GM19468 (cell line): ENCODE results near the gene RNF167.

Experiments
- ATAC-seq: cut with Tn5 transposase; IDR thresholded peaks from one replicate; pipeline ENCODE4 v1.9.1; 2021; ENCODE audit warnings: mild to moderate bottlenecking, moderate library complexity, moderate number of reproducible peaks; ENCODE audit not compliant: unreplicated experiment; ENCODE audit errors: extremely low read depth

RNF167 gene

GRCh38 chr17:4950075-4950745, 10.1 kb downstream of the RNF167 start:
- ATAC-seq = no peak

GRCh38 chr17:4950746-4951204, 10.7 kb downstream of the RNF167 start, which contains the start of gene ENO3:
TSS of gene ENO3 (plus strand) at chr17:4951119. CDS start at chr17:4951830, 711 bp downstream.
- ATAC-seq = no peak

- ATAC-seq = no peak
Measured at GRCh38 chr17:4951486-4951885, 11.4 kb downstream of the RNF167 start.

GRCh38 chr17:4953451-4953961, 13.4 kb downstream of the RNF167 start:
- ATAC-seq = no peak

- no peak for ATAC-seq
Measured at GRCh38 chr17:4955091-4955490, 15.0 kb downstream of the RNF167 start.

GRCh38 chr17:4956493-4957061, 16.5 kb downstream of the RNF167 start:
- ATAC-seq = no peak

- no peak for ATAC-seq
Measured at GRCh38 chr17:4958102-4958501, 18.0 kb downstream of the RNF167 start.

GRCh38 chr17:4959261-4959965, 19.3 kb downstream of the RNF167 start:
- ATAC-seq = no peak

- no peak for ATAC-seq
Measured at GRCh38 chr17:4960279-4960922, 20.3 kb downstream of the RNF167 start.

- ATAC-seq = no peak
Measured at GRCh38 chr17:4965311-4965986, 25.4 kb downstream of the RNF167 start.

GRCh38 chr17:4966844-4967538, 26.9 kb downstream of the RNF167 start:
- peak; percentile 75 for ATAC-seq

GRCh38 chr17:4967539-4968485, 27.7 kb downstream of the RNF167 start, which contains the start of gene SPAG7:
TSS of gene SPAG7 (minus strand) at chr17:4967817. CDS start at chr17:4967804, 13 bp downstream.
- peak; percentile 44 for ATAC-seq

GRCh38 chr17:4968486-4969046, 28.5 kb downstream of the RNF167 start:
- no peak for ATAC-seq

- no peak for ATAC-seq
Measured at GRCh38 chr17:4969047-4969550, 29.0 kb downstream of the RNF167 start.

GRCh38 chr17:4969551-4970173, 29.6 kb downstream of the RNF167 start:
- no peak for ATAC-seq

GRCh38 chr17:4970273-4970672, 30.2 kb downstream of the RNF167 start:
- ATAC-seq = no peak

- ATAC-seq = no peak
Measured at GRCh38 chr17:4971826-4972225, 31.8 kb downstream of the RNF167 start.
